Measurements from ENCODE around the gene TMEM108.

GRCh38 chr3:133394561-133395311 is 356.5 kb downstream of the TMEM108 start:
- TF ChIP-seq CTCF (IDR thresholded peaks at IDR 0.05; ENCODE audit: low read depth, low read length, poor library complexity, severe bottlenecking) (no peak), EZH2phosphoT487 (IDR thresholded peaks at IDR 0.05; ENCODE audit: borderline replicate concordance, low read length) (no peak)
